ENCODE measurements around the gene OR5C1.
"Not testable (repeated sequence)": the region's sequence is repeated elsewhere in the genome, so short reads cannot be mapped to it uniquely, and the experiment has no call there.

Gene OR5C1

GRCh38 chr9:122828965-122829284 lies 40.2 kb downstream of the OR5C1 start:
- H3K9me3 ChIP-seq (ENCODE audit: control insufficient read depth, low read length); H3K4me1 ChIP-seq (ENCODE audit: control insufficient read depth, insufficient read depth, low read length, poor library complexity, severe bottlenecking): not testable (repeated sequence)
- H3K4me3 ChIP-seq (ENCODE audit: extremely low read depth, insufficient read depth, low read length, poor library complexity, severe bottlenecking): peak overlapping the region; percentile 79
- peak overlapping the region; percentile 88 for H3K27ac ChIP-seq (ENCODE audit: low read depth, low read length, severe bottlenecking)
- peaks cover 25% of the 10 kb centered on the region for H3K36me3 ChIP-seq (ENCODE audit: control insufficient read depth, insufficient read depth, low read length)
- 56 to 70% methylated on average over 8 to 13 of the region's 18 CpGs for WGBS, 2 experiments (ENCODE audit: insufficient coverage in 2 of 2)

DNA sequence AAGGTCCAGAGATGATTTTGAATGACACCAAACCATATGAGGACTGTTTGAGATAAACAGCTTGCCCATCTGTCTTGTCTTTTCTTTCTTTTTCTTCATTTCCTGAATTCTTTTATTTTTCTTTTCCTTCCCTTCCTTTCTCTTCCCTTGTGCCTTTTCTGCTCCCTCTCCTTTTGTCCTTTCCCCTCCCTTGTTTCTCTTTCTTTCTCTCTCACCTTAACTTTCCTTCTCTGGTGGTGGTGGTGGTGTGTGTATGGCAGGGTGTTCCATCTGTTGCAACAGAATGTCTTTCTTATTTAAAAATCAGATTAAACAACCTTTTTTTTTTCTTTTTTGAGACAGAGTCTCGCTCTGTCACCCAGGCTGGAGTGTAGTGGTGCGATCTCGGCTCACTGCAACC lies 43.5 kb downstream of the OR5C1 start:
- no peaks in the 10 kb centered on the region for H3K4me1 ChIP-seq (ENCODE audit: control insufficient read depth, insufficient read depth, low read length, poor library complexity, severe bottlenecking)
- H3K27ac ChIP-seq (ENCODE audit: low read depth, low read length, severe bottlenecking): no peak overlapping the region
- no peaks in the 10 kb centered on the region for H3K9me3 ChIP-seq (ENCODE audit: control insufficient read depth, low read length)
- no peak overlapping the region for H3K4me3 ChIP-seq (ENCODE audit: extremely low read depth, insufficient read depth, low read length, poor library complexity, severe bottlenecking)
- 93 to 95% methylated on average over 3 of the region's 3 CpGs for WGBS, 2 experiments (ENCODE audit: insufficient coverage in 2 of 2)
- H3K36me3 ChIP-seq (ENCODE audit: control insufficient read depth, insufficient read depth, low read length): no peaks in the 10 kb centered on the region

- H3K9me3 ChIP-seq (ENCODE audit: control insufficient read depth, low read length): no peaks in the 10 kb centered on the region
- peak overlapping the region; percentile 16 for H3K27ac ChIP-seq (ENCODE audit: low read depth, low read length, severe bottlenecking)
- WGBS, 2 experiments (ENCODE audit: insufficient coverage in 2 of 2): 60 to 78% methylated on average over 3 to 4 of the region's 4 CpGs
- H3K4me1 ChIP-seq (ENCODE audit: control insufficient read depth, insufficient read depth, low read length, poor library complexity, severe bottlenecking): no peaks in the 10 kb centered on the region
- H3K36me3 ChIP-seq (ENCODE audit: control insufficient read depth, insufficient read depth, low read length): no peaks in the 10 kb centered on the region
- H3K4me3 ChIP-seq (ENCODE audit: extremely low read depth, insufficient read depth, low read length, poor library complexity, severe bottlenecking): no peak overlapping the region
Measured at GRCh38 chr9:122835313-122835731, 46.6 kb downstream of the OR5C1 start.

GRCh38 chr9:122837266-122837850 lies 48.6 kb downstream of the OR5C1 start:
- Histone ChIP-seq H3K4me1 (ENCODE audit: control insufficient read depth, insufficient read depth, low read length, poor library complexity, severe bottlenecking) (no peaks in the 10 kb centered on the region), H3K36me3 (ENCODE audit: control insufficient read depth, insufficient read depth, low read length) (no peaks in the 10 kb centered on the region), H3K27ac (ENCODE audit: low read depth, low read length, severe bottlenecking) (no peak overlapping the region), H3K9me3 (ENCODE audit: control insufficient read depth, low read length) (no peaks in the 10 kb centered on the region), H3K4me3 (ENCODE audit: extremely low read depth, insufficient read depth, low read length, poor library complexity, severe bottlenecking) (no peak overlapping the region)
- 88 to 95% methylated on average over 13 to 14 of the region's 14 CpGs for WGBS, 2 experiments (ENCODE audit: insufficient coverage in 2 of 2)

- WGBS, 2 experiments (ENCODE audit: insufficient coverage in 2 of 2): 71 to 95% methylated on average over 1 to 3 of the region's 3 CpGs
- H3K27ac ChIP-seq (ENCODE audit: low read depth, low read length, severe bottlenecking); H3K36me3 ChIP-seq (ENCODE audit: control insufficient read depth, insufficient read depth, low read length); H3K4me1 ChIP-seq (ENCODE audit: control insufficient read depth, insufficient read depth, low read length, poor library complexity, severe bottlenecking); H3K9me3 ChIP-seq (ENCODE audit: control insufficient read depth, low read length); H3K4me3 ChIP-seq (ENCODE audit: extremely low read depth, insufficient read depth, low read length, poor library complexity, severe bottlenecking): not testable (repeated sequence)
Measured at GRCh38 chr9:122838441-122838840, 49.7 kb downstream of the OR5C1 start.

Measured in mesodermal cell (in vitro differentiated cells).